Fibroblast of the conjunctiva (primary cell): Measurements from ENCODE around the gene BATF3.

Experiments
- DNase-seq: peaks from one replicate; pipeline ENCODE4 v3.0.0-alpha.2; 2010; ENCODE audit warnings: low read depth

BATF3 gene

DNA sequence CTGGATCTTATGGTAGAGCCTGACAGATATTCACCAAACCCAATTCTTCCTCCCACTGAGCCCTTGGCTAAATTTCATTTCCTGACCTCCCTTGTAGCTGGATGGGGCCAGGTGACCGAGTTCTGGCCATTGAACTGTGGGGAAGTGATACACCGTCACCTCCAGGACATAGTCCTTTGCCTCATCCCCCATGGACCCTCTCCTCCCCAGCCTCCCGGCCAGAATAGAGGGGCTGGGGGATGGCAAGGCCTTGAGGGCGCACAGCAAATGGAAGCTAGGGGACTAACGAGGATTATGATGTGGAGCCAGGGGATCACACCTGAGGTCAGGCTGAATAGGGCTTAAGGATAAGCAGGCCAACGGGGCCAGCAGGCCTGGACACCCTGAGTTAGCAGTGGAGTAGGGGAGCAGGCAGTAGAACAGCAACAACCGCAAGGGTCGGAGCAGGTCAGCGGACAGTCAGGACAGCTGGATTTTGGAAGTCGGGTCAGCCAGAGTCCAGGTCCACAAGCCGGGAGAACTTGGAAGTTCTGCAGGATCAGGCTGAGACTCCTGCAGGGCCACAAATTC, 15.0 kb downstream of the BATF3 start:
- DNase-seq = no peak

DNA sequence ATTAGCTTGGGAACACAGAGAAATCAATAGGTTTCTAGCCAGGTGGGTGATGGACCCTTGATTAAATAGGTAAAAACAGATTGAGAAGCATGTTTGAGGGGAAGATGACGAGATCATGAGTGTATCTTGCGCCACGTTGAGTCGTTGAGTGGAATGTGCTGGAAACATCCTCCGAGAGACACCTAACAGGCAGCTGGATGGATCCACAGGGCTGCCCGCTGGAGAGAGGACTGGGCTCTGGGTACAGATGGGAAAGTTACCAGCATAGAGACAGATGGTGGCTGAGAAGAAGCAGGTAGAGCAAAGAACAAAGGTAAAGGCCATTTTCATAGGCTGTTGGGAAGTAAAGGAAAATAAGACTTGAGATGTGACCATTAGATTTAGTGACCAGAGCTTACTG, 15.6 kb downstream of the BATF3 start:
- DNase-seq = no peak

DNA sequence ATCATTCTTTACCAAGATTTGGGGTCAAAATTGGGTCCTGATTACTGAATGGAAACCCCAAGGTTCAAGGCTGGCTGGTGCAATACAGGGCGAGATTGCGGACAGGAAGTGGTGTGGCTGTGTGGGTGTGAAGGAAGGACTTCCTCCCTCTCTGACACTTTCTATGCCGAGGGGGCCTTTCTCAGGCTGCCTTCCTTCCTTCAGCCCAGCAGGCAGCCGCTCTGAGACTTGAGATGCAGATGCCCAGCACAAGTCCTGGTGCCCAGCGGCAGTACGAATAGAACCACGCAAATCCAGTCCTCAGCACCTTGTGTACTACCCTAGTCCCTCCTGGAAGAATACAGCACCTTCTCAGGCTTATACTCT, 16.3 kb downstream of the BATF3 start:
- no peak for DNase-seq

DNA sequence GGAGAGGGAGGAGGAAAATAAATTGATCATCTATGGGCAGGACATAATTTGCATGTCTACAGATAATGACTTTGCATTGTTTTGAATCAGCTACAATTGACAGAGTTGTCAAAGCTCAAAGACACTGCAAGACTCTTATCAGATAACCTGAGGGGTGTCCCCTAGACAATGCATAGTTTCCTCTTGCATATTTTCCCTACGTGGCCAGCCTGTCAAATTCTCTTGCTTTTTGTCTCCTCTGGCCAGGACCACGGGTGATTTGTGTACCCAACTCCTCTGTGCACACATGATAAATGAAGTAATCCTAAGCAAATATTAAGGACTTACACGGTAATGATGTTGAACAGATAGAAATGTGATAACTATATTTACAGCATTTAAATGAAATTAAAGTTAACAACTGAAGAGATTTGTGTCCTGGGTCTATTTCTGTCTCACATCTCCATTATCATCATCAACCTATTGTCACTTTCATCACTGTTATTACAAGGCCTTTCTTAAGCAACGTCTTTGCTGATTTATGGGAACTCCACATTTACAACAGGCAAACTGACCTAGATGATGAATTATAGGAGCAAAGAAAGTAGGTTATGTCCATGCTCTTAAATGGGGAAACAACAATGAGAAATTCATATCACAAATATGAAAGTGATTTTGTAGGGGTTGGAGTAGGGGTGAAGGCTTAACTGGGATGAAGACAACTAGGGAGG, 18.8 kb downstream of the BATF3 start:
- no peak for DNase-seq

DNA sequence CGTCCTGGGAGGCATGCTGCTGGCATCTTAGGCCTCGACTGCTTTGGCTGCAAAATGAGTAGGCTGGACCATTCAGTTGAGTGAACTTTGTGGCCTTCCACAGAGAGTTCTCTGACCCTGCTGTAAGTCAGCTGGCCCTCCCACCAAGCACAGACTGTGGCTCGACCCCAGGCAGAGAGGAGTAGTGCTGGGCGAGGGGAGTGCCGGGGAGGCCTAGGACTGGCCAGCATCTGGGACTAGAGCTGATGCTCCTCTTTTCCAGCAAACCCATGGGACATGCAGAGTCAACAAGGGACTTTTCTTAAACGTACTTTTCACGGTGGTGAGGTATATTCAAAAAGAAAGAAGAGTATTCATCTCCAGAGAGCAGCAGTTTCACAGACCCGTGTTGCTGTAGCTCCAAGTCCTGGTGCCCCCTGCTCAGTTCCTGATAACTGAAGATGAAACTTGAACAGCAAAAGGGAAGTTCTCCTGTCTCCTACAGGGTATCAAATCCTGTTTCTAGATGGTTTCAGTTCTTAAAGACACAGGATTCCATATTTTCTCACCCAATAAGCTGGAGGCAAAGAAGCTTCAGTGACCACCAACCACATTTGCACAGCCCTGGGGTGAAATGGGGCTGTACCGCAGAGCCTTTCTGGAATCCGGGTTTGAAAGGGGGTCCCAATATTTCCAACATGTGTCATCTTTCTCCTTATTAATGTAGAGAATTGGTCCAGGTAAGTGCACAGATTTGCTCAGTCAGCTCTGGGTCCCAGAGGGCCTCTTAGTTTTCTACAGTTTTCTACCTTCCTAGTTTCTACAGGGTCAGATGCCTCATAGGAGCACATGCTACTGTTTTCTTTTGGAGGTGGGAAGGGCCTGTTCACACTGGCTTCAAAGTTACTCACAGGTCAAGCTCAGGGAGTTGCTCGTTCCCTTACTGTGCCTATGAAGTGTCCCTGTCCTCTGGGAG, 20.9 kb downstream of the BATF3 start:
- DNase-seq = no peak

DNA sequence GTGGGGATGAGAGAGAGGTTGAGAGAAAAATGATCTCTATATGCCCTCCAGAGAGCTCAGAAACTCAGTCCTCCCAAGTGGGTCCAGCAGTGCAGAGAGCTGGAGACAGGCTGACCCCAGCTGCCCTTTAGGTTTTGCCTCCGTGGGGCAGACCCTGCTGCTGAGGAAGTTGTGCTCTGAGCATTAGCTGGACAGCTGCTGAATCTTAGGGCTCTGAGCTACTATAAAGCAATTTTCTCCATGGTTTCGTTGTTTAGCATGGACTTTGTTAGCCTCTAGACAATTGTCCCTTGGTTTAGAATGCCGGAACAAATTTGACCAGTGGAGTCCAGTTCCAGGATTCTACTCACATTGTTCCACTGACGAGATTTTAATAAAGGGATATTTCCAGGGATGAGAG, 22.1 kb downstream of the BATF3 start:
- no peak for DNase-seq

DNA sequence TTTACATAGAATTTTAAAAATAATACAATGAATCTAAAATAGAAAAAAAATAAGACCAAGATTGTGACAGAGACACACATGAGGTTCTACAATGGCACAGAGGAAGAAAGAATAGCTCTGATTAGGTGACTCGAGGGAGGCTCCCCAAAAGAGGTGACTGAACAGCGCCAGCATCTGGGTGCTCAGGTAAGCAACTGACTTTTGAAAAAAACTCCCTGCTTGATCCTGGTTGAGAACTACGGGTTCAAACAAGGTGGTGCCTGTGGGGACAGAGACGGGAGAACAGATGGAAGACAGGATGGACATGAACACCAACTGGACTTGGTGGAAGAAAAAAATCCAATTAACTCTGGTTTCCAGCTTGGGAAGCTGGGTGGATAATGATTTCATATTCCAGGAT, 22.5 kb downstream of the BATF3 start:
- DNase-seq = no peak

DNA sequence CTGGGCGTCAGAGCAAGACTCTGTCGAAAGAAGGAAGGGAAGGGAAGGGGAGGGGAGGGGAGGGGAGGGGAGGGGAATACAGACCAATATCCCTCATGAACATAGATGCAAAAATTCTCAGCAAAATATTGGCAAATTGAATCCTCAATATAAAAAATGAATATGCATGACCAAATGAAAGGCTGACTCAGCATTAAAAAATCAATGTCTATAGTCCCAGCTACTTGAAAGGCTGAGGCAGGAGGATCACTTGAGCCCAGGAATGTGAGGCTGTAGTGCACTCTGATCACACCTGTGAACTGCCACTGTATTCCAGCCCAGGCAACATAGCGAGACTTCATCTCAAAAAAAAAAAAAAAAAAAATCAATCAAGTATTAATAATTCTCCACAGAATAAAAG, 24.0 kb downstream of the BATF3 start:
- DNase-seq = no peak

DNA sequence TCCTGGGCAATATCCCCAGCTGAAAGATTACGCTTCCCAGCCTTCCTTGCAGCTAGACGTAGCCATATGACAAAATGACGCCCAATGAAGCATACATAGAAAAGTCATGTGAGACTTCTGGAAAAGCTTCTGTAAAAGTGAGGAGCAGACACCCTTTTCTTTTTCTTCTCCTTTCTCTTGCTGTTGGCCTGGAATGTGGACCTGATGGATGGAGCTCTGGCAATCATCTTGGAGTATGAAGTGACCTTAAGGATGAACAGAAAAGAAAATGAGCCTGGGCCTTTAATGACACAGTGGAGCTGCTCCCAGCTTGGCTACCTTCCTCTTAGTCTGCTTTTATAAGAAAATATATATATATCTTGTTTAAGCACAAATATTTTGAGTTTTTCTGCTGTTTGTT, 24.8 kb downstream of the BATF3 start:
- DNase-seq = no peak

DNA sequence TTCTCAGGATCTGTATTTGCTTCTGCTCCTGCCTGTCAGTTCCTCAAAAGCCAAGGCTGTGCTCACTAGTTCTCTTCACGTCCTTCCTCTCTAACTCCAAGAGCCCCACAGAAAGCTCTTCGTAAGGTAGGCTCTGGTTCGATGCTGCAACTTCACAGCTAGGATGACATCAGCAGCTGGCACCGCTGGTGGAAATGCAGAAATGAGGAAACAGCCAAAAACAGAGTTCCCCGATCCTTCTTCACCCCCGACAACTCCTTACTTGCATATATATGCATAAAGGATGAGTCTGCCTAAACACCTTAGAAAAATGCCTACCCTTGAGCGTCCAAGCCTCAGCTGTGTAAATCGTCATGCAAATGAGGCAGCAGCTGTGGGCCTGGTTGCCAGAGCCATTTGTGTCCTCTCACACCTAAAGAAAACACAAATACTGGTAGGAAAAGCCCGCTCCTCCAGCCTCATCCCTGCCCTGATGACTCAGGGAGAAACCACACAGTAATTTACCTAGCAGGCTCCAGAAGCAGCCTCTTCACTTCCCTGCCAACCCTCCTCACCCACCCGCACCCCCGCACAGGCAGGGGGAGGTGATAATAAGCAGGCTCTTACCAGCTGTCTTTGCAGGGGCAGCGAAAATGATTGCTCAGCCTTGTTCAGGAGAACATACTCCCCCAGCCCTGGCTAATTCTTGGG, 28.2 kb downstream of the BATF3 start:
- no peak for DNase-seq

DNA sequence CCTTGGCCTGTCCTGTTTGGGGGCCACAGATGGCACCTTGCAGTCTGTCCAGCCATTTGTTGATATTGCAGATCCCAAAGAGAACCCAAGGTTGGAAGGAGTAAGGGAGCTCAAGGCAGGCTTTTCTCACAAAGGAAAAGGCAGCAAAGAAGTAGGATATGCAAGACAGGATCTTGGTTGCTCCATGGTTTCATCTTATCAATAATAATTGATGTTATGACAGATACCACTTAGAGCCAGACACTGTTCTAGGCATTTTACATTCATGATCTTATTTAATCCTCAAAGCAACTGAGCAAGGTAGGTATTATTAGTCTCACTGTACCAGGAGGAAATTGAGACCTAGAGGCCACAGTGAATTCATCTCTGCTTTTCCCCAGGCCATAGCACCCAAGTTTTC, 28.8 kb downstream of the BATF3 start:
- no peak for DNase-seq

DNA sequence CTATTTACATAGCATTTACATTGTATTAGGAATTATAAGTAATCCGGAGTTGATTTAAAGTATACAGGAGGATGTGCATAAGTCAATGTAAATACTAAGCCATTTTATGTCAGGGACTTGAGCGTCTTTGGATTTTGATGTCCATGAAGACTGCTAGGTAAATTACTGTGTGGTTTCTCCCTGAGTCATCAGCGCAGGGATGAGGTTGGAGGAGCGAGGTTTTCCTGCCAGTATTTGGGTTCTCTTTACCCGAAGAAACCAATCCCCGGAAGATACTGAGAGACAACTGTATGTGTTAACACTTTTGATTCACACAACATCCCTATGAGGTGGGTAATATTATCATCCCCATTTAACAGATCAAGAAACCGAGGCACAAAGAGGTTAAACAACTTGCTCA, 29.3 kb downstream of the BATF3 start:
- no peak for DNase-seq

DNA sequence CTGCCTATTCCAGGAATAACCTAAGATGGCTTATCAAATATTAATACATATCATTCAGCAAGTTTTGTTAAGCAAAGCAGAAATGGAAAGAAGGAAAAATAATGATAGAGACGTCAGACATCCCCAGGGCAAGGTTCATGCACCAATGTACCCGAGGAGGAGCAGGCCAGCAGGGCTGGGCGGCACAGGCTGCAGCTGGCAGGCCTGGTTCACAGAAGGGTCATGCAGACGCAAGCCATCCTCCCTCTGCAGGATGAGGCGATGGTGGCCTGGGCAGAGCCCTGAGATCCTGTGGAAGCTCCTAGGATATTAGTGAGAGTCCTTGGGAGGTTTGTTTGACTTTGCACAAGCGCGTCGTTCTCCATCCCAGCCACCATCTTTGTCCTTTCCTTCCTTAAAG, 30.0 kb downstream of the BATF3 start:
- no peak for DNase-seq

DNA sequence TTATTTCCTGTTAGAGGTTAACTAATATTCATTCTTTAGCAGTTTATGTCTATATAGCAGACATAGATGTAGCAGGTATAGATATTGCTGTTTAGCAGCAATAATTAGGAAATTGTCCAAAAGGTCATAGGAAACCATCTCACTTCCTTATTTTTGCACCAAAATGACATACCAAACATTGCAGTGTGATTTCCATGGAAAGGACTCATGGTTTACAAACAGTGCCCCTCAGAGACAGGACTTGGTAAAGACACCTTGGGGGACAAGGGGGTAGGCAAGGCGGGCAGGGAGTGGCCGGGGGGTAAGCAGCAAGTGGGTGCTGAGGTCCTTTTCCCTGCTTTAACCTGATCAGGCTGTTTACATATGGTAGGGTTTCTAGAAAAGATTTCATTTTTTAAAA, 30.5 kb downstream of the BATF3 start:
- no peak for DNase-seq

DNA sequence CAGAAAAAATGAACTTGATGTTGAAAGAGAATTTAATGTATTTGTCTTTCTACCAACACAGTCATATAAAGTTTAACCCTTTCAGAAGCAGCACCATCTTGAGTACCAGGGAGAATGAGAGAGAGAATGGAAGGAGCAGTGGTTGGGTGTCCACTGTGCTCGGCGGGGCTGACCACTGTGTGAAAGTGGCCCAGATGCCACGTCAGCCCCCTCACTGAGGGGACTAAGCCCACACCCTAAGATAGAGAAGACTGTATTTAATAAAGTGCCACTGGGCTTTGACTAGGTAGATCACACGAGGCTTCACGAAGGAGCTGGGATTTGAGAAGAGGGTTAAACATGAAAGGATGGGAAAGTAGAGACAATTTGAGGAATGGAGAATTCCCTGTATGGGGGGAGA, 31.2 kb downstream of the BATF3 start:
- DNase-seq = no peak

DNA sequence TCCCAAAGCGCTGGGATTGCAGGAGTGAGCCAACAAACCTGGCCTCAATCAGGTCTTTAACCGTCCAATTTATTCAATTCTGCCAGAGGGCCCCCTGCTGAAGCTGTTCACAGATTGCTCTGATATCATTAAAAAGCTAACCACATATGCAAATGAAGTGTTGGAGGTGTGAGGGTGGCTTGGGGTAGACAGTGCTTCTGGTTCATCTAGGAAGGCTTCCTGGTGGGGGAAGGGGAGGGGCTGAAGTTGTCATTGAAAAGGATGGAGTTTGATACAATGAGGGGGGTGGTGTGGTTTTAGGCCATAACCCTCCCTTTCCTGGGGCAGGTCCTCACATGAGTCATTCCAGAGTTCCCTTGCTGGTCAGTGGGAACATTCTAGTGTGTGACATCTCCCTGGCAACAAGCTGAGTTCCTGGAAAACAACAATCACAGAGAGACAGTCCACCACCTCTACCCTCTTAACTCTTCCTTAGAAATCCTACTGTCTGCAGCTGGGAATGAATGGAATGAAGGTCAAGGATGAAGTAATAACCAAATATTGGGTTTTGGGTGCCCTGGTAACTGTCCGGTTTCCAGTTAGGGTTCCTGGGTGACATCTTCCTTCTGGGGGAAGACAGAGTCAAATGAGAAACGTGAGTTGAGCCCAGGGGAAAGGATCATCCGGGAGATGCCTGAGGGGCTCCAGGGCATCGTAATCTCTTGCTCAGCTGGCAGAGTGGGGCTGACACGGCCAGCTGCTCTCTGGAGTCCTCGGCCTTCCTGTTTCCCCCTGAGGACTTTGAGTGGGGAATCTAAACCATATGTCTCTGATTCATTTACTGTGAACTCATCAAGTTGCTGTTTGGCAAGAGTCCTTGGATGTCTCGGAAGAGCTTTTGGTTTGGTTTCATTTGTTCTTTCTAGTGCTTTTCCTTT, 32.2 kb downstream of the BATF3 start:
- peak; percentile 93 for DNase-seq

DNA sequence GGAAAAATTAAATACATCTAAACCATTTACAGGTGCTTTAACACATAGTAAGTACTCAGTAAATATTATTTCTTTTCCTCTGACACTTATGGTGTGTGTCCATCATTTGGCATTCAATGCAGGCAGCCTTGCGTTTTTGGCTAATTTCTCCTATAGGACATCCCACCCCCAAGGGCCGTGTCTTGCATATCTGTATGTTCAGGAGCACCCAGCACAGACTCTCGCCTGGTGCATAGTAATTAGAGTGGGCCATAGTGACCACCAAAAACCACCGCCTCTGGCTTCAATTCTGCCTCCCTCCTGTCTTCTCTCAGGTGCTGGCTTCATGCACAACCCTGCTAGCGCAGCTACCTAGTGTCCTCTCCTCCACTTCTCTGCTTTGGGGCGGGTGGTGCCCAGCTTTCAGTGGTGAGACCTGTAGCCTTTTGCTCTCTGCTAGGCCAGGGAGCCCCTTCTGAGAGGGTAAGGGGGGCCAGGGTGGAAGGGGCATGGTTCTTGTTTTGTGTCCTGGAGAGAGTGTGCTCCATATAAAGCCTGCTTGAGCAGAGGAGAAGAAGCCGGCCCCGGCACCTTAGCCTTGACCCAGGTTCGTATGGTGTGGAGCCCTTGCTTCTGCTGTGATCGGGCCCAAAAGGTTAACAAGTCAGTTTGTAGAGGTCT, 33.4 kb downstream of the BATF3 start:
- no peak for DNase-seq

DNA sequence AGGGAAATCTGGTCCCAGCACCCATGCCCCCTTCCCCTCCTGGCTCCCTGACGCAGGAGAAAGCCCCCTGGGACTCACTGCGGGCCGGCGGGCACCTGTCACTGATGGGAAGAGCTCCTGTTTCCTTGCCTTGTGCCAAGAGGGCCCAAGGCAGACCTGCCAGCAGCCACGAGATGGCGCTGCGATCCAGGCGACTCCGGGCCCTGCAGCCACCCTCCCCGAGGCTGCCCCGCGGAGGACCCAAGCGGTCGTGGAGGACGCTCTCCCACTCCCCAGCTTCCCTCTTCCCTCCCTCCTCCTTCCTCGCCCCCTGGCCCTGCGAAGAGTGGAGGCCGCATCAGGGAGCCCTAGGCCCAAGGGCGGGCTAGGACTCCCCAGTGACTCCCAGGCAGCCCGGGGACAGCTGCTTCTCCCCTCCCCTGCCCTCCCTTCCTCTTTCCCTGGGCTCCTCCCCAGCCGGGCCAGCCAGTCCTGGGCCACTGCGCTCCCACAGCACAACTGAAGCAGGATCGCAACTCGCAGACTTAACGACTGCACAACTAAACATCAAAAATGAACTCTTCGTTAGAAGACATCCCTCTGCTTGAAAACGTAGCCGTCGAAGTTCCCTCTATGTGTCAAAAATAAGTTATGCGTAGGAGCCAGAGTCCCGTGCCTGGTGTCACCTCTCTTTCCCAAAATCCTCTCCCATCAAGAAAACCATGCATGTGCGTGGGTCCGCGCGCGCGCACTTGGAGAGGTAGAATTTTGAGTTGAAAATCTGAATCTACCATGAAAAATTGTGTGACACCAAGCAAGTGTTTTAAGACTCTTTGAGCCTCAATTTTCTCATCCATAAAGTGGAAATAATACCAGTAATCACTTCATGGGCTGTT, 34.2 kb downstream of the BATF3 start:
- peak; percentile 49 for DNase-seq

DNA sequence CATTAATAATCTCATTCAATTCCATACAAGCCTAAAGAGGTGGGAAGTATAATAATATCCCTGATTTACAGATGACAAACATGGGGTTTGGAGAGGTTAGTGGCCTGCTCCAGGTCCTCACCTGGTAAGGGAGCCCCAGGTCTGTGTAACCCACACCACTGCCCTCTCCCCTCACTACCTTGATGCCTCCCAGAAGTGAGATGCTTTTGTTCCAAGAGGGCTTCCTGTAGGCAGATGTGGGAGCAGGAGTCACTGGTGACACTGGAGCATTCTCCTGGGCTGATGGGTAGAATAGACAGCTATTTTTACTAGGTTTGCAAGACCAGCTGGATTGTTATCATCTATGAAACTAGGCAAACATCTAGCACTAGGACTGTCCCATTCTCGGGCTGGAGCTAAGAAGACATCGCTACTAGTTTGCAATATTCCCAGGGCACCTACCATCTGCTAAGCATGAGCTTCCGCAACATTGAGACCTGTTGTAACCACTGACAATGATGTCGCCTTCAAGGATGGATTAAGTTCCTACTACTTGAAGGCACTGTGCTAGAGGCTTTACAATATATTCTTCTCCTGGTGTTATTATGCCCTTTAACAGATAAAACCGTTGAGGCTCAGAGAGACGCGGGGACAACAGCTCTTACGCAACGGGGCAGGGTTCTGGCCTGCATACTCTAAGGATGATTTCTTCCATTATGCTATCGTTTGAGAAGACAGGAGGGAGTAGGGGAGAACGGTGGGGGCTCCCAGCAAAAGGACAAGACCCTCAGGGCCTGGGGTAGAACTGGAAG, 35.0 kb downstream of the BATF3 start:
- no peak for DNase-seq
